ENCODE data around the gene FAR2.

The FAR2 gene

DNA sequence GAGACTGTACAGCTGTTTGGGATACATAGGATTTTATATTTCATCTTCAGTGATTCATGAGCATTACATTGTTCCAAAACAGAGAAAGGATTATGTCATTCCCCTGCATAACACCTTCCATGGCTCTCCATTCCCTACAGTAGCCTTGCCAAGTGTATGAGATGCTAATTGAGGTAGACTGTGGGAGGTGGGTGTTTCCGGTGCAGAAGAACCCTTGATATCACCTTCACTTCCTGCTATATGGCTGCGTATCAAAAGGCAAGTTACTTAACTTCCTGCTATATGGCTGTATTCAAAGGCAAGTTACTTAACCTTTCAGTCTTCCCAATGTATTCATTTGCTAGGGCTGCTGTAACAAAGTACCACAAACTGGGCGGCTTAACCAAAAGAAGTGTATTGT is 11.2 kb downstream of the FAR2 start:
- no peaks in the 10 kb centered on the region for H4K20me1 ChIP-seq (ENCODE audit: insufficient read depth, low read length)
- peaks cover 15% of the 10 kb centered on the region for H3K4me1 ChIP-seq (ENCODE audit: insufficient read depth, low read length, severe bottlenecking)
- TF ChIP-seq EZH2 (IDR thresholded peaks at IDR 0.05; ENCODE audit: borderline replicate concordance, low read length): no peak
- TF ChIP-seq, protein P1, sequence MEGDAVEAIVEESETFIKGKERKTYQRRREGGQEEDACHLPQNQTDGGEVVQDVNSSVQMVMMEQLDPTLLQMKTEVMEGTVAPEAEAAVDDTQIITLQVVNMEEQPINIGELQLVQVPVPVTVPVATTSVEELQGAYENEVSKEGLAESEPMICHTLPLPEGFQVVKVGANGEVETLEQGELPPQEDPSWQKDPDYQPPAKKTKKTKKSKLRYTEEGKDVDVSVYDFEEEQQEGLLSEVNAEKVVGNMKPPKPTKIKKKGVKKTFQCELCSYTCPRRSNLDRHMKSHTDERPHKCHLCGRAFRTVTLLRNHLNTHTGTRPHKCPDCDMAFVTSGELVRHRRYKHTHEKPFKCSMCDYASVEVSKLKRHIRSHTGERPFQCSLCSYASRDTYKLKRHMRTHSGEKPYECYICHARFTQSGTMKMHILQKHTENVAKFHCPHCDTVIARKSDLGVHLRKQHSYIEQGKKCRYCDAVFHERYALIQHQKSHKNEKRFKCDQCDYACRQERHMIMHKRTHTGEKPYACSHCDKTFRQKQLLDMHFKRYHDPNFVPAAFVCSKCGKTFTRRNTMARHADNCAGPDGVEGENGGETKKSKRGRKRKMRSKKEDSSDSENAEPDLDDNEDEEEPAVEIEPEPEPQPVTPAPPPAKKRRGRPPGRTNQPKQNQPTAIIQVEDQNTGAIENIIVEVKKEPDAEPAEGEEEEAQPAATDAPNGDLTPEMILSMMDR (IDR thresholded peaks at IDR 0.05; ENCODE audit: low read length): no peak
- H2AFZ ChIP-seq (ENCODE audit: low read length): no peak overlapping the region
- no peak overlapping the region for H3K4me2 ChIP-seq (ENCODE audit: low read length)
- no peaks in the 10 kb centered on the region for H3K27me3 ChIP-seq (ENCODE audit: insufficient read depth, low read length)
- no peaks in the 10 kb centered on the region for H3K36me3 ChIP-seq (ENCODE audit: insufficient read depth, low read length)
- no peaks in the 10 kb centered on the region for H3K9me3 ChIP-seq (ENCODE audit: low read length)
- H3K9me2 ChIP-seq (ENCODE audit: low read depth, low read length): no peaks in the 10 kb centered on the region
- H3K27ac ChIP-seq (ENCODE audit: low read depth, low read length, poor library complexity, severe bottlenecking): no peak overlapping the region
- H3K79me2 ChIP-seq (ENCODE audit: insufficient read depth, low read length): no peaks in the 10 kb centered on the region
- no peak overlapping the region for H3K4me3 ChIP-seq (ENCODE audit: low read depth, low read length, poor library complexity, severe bottlenecking)
- no peak overlapping the region for H3K9ac ChIP-seq (ENCODE audit: low read length)
- no peaks in the 10 kb centered on the region for H3F3A ChIP-seq (ENCODE audit: insufficient read depth, low read length)

DNA sequence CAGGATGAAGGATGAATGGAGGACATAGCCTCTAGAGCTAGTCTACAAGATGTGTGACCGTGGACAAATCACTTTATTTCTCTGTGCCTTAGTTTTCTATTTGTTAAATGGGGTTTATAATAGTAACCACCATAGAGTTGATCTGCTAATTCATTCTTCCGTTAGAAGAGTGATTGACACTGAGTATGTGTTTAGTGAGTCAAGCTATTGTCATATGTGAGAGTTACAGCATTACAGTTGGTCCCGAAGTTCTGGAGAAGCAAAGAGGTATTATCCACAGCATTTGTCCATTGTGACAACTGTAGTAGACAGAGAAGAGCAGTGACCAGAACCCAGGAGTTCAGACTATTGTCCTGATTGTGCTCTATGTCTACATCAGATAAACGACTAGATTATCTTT is 14.1 kb downstream of the FAR2 start:
- no peaks in the 10 kb centered on the region for H3K9me3 ChIP-seq (ENCODE audit: low read length)
- H3K4me2 ChIP-seq (ENCODE audit: low read length): no peak overlapping the region
- H3K36me3 ChIP-seq (ENCODE audit: insufficient read depth, low read length): no peaks in the 10 kb centered on the region
- no peaks in the 10 kb centered on the region for H3F3A ChIP-seq (ENCODE audit: insufficient read depth, low read length)
- H2AFZ ChIP-seq (ENCODE audit: low read length): no peak overlapping the region
- no peak overlapping the region for H3K27ac ChIP-seq (ENCODE audit: low read depth, low read length, poor library complexity, severe bottlenecking)
- no peak overlapping the region for H3K9ac ChIP-seq (ENCODE audit: low read length)
- no peaks in the 10 kb centered on the region for H4K20me1 ChIP-seq (ENCODE audit: insufficient read depth, low read length)
- H3K79me2 ChIP-seq (ENCODE audit: insufficient read depth, low read length): no peaks in the 10 kb centered on the region
- TF ChIP-seq EZH2 (IDR thresholded peaks at IDR 0.05; ENCODE audit: borderline replicate concordance, low read length): no peak
- TF ChIP-seq, protein P1 (IDR thresholded peaks at IDR 0.05; ENCODE audit: low read length): no peak
- H3K27me3 ChIP-seq (ENCODE audit: insufficient read depth, low read length): no peaks in the 10 kb centered on the region
- peaks cover 12% of the 10 kb centered on the region for H3K4me1 ChIP-seq (ENCODE audit: insufficient read depth, low read length, severe bottlenecking)
- no peaks in the 10 kb centered on the region for H3K9me2 ChIP-seq (ENCODE audit: low read depth, low read length)
- H3K4me3 ChIP-seq (ENCODE audit: low read depth, low read length, poor library complexity, severe bottlenecking): no peak overlapping the region

DNA sequence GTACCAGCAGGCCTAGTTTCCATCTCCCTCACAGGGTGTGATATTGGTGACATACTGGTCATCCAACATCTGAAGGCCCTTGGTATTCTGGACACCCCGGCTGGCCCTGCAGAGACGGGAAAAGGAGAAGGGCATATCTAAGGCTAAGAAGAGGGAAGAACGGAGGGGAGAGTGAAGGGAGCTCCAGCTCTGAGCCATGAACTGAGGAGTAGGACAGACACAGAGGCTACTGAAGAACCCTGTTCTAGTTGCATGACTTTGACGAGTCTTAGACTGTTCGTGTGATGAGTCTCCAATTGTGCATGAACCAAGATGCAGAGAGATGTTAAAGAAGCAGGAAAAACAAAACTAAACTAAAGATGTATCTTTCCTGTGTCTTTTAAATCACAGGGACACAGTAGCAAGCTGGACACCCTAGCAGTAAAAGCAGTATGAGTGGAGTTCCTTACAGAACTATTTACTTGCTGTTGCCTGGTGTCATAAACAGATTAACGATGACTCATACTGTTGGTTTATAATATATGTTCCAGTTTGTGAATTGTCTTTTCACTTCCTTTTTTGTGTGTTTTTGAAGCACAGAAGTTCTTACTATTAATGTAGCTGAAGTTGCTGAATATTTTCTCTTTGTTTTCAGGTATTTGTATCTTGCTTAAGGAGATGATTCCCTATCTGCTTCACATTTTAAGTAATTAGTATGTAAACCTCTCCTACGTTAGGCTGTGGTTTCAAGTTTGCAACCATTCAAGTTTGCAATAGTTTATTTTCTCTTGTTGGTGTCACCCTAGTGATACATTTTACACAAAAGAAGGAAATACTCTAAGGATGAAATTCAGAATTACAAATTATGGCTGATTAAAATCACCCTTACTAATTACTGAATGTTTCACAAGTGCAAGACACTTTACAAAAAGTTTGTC is 15.7 kb downstream of the FAR2 start:
- Histone ChIP-seq H3K79me2 (ENCODE audit: insufficient read depth, low read length) (no peaks in the 10 kb centered on the region), H3K36me3 (ENCODE audit: insufficient read depth, low read length) (no peaks in the 10 kb centered on the region), H3K27ac (ENCODE audit: low read depth, low read length, poor library complexity, severe bottlenecking) (peak overlapping the region; percentile 14), H3F3A (ENCODE audit: insufficient read depth, low read length) (no peaks in the 10 kb centered on the region), H4K20me1 (ENCODE audit: insufficient read depth, low read length) (no peaks in the 10 kb centered on the region), H3K4me1 (ENCODE audit: insufficient read depth, low read length, severe bottlenecking) (peaks cover 12% of the 10 kb centered on the region), H3K4me3 (ENCODE audit: low read depth, low read length, poor library complexity, severe bottlenecking) (no peak overlapping the region), H3K27me3 (ENCODE audit: insufficient read depth, low read length) (no peaks in the 10 kb centered on the region), H3K4me2 (ENCODE audit: low read length) (peak overlapping the region; percentile 11; the same call in 1 of the 2 replicates), H3K9me3 (ENCODE audit: low read length) (no peaks in the 10 kb centered on the region), H2AFZ (ENCODE audit: low read length) (no peak overlapping the region), H3K9me2 (ENCODE audit: low read depth, low read length) (no peaks in the 10 kb centered on the region), H3K9ac (ENCODE audit: low read length) (no peak overlapping the region)
- no peak for TF ChIP-seq EZH2 (IDR thresholded peaks at IDR 0.05; ENCODE audit: borderline replicate concordance, low read length)
- TF ChIP-seq, protein P1 (IDR thresholded peaks at IDR 0.05; ENCODE audit: low read length): no peak
